Neural progenitor cell (in vitro differentiated cells): ENCODE results near the gene PAXIP1.
"Not testable (repeated sequence)": the region's sequence is repeated elsewhere in the genome, so short reads cannot be mapped to it uniquely, and the experiment has no call there.

Experiments used
- EZH2 ChIP-seq: fragments of 200-600 bp; sonication (generic); IDR thresholded peaks from 2 replicates; pipeline ENCODE4 v1.6.1; 2017; ENCODE audit warnings: antibody characterized with exemption, mild to moderate bottlenecking, moderate library complexity
- TF ChIP-seq, protein P1 (sequence below): fragments of 200-600 bp; sonication (generic); IDR thresholded peaks from 2 replicates; pipeline ENCODE4 v1.5.1; 2017; ENCODE audit warnings: antibody characterized with exemption, mild to moderate bottlenecking

DNA sequence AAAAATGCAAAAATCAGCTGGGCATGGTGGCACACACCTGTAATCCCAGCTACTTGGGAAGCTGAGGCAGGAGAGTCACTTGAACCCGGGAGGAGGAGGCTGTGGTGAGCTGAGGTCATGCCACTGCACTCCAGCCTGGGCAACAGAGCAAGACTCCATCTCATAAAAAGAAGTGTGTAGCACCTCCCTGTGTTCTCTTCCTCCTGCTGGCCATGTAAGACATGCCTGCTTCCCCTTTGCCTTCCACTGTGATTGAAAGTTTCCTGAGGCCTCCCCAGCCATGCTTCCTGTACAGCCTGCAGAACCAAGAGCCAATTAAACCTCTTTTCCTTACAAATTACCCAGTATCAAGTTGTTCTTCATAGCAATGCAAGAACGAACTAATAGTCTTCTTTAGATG is 80.5 kb downstream of the PAXIP1 start:
- TF ChIP-seq, protein P1, sequence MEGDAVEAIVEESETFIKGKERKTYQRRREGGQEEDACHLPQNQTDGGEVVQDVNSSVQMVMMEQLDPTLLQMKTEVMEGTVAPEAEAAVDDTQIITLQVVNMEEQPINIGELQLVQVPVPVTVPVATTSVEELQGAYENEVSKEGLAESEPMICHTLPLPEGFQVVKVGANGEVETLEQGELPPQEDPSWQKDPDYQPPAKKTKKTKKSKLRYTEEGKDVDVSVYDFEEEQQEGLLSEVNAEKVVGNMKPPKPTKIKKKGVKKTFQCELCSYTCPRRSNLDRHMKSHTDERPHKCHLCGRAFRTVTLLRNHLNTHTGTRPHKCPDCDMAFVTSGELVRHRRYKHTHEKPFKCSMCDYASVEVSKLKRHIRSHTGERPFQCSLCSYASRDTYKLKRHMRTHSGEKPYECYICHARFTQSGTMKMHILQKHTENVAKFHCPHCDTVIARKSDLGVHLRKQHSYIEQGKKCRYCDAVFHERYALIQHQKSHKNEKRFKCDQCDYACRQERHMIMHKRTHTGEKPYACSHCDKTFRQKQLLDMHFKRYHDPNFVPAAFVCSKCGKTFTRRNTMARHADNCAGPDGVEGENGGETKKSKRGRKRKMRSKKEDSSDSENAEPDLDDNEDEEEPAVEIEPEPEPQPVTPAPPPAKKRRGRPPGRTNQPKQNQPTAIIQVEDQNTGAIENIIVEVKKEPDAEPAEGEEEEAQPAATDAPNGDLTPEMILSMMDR = not testable (repeated sequence)
- TF ChIP-seq EZH2 = not testable (repeated sequence)
